GM21737 (cell line): Measurements from ENCODE around the gene CLDN25.
"Not testable (repeated sequence)": the region's sequence is repeated elsewhere in the genome, so short reads cannot be mapped to it uniquely, and the experiment has no call there.

Source experiments
- ATAC-seq: cut with Tn5 transposase; IDR thresholded peaks from one replicate; pipeline ENCODE4 v1.9.1; 2021; ENCODE audit warnings: mild to moderate bottlenecking, moderate library complexity; ENCODE audit not compliant: unreplicated experiment

The CLDN25 gene

GRCh38 chr11:113779496-113779895 is at the start of gene CLDN25:
TSS of gene CLDN25 (plus strand) at chr11:113779796. CDS start at chr11:113779796, 0 bp downstream.
- ATAC-seq = no peak

GRCh38 chr11:113730887-113731726 is 48.5 kb upstream of the CLDN25 start:
- no peak for ATAC-seq

GRCh38 chr11:113732092-113732491 is 47.5 kb upstream of the CLDN25 start:
- ATAC-seq = no peak

DNA sequence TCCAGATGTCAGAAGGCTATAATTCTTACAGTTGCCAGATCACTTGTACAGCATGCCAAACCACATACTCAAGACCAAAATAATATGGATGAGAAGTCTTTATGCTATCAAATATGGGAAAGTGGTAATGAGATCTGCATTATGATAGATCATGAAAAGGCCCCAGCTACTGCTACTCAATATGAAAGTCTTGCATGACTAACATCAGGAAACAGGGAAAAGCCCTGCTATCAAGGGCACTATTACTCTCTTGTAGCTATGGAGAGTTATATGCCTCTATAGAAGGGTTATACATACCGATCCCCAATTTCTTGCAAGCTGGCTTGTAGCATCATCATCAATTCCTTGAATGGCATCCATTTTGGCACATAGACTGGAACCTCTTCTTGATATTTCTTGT is 43.3 kb upstream of the CLDN25 start:
- no peak for ATAC-seq

GRCh38 chr11:113752932-113753331 is 26.7 kb upstream of the CLDN25 start:
- no peak for ATAC-seq

GRCh38 chr11:113760241-113760640 is 19.4 kb upstream of the CLDN25 start:
- ATAC-seq = no peak

GRCh38 chr11:113763040-113763439 is 16.6 kb upstream of the CLDN25 start:
- not testable (repeated sequence) for ATAC-seq

- no peak for ATAC-seq
Measured at GRCh38 chr11:113764527-113765219, 14.9 kb upstream of the CLDN25 start.

GRCh38 chr11:113771964-113772363 is 7.6 kb upstream of the CLDN25 start:
- ATAC-seq = no peak

DNA sequence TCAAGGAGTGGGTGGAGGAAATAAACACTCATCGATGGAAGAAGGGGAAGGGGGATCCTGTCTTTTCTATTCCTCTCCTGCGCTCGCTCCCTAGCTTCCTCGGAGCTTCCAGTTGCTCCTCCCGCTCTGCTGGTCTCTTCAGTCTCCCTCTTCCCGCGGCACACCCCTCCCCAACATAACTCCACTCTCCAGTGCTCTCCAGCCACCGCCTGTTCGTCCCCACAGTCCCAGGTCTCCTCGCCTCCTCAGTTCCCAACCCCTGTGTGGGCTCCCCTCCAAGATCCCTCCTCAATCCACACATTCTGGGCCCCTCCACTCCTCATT is 6.5 kb upstream of the CLDN25 start:
- no peak for ATAC-seq

DNA sequence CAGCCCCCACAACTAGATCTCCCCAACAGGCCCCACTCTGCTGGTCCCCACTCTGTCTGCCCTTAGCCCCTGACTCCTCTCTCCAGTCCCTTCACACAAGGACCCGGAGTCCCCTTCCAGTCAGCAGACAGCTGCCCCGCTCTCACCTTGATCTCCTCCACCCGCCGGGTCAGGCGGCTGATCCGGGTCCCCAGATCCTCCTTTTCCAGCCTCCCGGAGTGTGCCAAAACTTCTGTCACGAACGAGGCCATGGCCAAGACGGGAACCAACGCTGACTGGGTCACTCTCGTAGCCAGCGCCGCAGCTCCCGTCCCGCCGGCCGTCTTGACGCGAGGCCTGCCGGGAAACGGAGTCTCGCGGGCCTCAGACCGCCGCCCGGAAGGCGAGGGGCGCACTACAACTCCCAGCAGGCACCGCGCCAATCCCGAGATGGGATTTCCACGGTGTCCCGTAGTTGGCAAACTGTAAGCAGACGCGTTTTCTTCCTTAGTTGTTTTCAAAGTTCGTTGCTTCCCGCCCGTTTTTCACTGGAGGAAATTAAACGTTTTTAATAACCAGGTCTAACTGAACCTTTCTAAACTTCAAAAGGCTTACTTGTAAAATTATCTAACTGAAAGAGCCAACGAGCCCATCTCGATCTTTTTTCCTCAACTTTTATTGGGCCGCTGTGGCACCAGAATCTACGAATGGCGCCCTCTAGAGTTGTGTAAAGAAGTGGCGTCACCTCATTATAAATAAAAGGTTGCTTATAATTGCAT is 6.0 kb upstream of the CLDN25 start, which contains the start of gene ZW10:
Gene ZW10 (minus strand): TSS at position 277 of the 758 bp plus-strand sequence. CDS start 26 bp downstream, at position 251.
- peak; percentile 96 for ATAC-seq

GRCh38 chr11:113774174-113774503 is 5.5 kb upstream of the CLDN25 start:
- no peak for ATAC-seq

- no peak for ATAC-seq
Measured at GRCh38 chr11:113778111-113778910, 1.3 kb upstream of the CLDN25 start.

- ATAC-seq = no peak
Measured at GRCh38 chr11:113781682-113782081, 2.1 kb downstream of the CLDN25 start.

- ATAC-seq = no peak
Measured at GRCh38 chr11:113782134-113782533, 2.5 kb downstream of the CLDN25 start.

- not testable (repeated sequence) for ATAC-seq
Measured at GRCh38 chr11:113789016-113789415, 9.4 kb downstream of the CLDN25 start.

- no peak for ATAC-seq
Measured at GRCh38 chr11:113789675-113790320, 10.2 kb downstream of the CLDN25 start.

DNA sequence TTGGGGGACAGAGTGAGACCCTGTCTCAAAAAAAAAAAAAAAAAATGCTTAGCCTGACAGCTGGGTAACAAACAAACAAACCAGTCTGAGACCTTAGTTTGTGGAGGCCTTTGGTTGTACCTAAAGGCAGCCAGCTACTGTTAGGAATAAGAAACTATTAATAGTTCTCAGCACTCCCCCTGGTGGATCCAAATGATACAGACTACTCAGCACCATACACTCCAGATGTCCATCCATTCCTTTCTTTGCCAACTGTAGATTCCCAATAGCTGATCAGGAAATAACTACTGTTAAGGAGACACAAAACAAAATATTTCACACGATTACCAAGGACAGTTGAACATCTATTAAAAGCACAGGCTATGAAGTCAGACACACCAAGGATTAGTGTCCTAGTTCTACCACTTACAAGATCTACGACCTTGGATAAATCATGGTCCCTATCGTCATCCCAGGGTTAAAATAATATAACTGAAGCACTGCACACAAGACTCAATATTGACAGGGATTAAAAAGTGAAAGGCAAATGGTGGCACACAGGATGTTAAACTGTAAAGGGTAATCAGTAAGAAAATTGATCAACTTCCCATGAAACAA is 17.2 kb downstream of the CLDN25 start:
- ATAC-seq = peak; percentile 60

- ATAC-seq = no peak
Measured at GRCh38 chr11:113802621-113803020, 23.0 kb downstream of the CLDN25 start.

GRCh38 chr11:113805640-113806039 is 26.0 kb downstream of the CLDN25 start:
- ATAC-seq = no peak
